SKM-1 (cell line): ENCODE measurements around the gene DYNLT1.

Experiments used
- DNase-seq: peaks from one replicate; lab custom pipeline; 2025; ENCODE audit not compliant: unreplicated experiment; lab: John Stamatoyannopoulos, UW

The DYNLT1 gene

GRCh38 chr6:158603261-158604047 is 41.1 kb downstream of the DYNLT1 start:
- no peak for DNase-seq

- DNase-seq, result no peak
Observed at GRCh38 chr6:158599635-158600034, 44.9 kb downstream of the DYNLT1 start.

GRCh38 chr6:158597565-158597964 is 47.0 kb downstream of the DYNLT1 start:
- DNase-seq, result no peak

GRCh38 chr6:158596861-158597260 is 47.7 kb downstream of the DYNLT1 start:
- no peak for DNase-seq

- no peak for DNase-seq
Observed at GRCh38 chr6:158595223-158595622, 49.3 kb downstream of the DYNLT1 start.

- no peak for DNase-seq
Observed at GRCh38 chr6:158593670-158594069, 50.9 kb downstream of the DYNLT1 start.

GRCh38 chr6:158591810-158592209 is 52.7 kb downstream of the DYNLT1 start:
- no peak for DNase-seq

- no peak for DNase-seq
Observed at GRCh38 chr6:158591134-158591809, 53.3 kb downstream of the DYNLT1 start.

GRCh38 chr6:158589366-158589765 is 55.2 kb downstream of the DYNLT1 start:
- DNase-seq, result no peak

GRCh38 chr6:158586652-158587051 is 57.9 kb downstream of the DYNLT1 start:
- DNase-seq, result no peak
